Psoas muscle (tissue), 8 donors: ENCODE results near the gene PGM5. TPM values are rescaled to one million over a fixed set of nuclear protein-coding genes. Genes with fewer than 3 reads are reported as not detected.

Experiments
- ATAC-seq, 4 donors: fragments of 200-7000 bp; cut with Tn5 transposase; one replicate each; pipeline ENCODE4 v1.9.1; 2020; ENCODE audit warnings: moderate library complexity in 3 of 4, mild to moderate bottlenecking in 2 of 4
- DNase-seq, 2 donors: peaks; one replicate each; pipeline ENCODE4 v3.0.0-alpha.2; 2020
- H3K27ac ChIP-seq: fragments of 200-600 bp; one replicate; pipeline ENCODE4 v1.8.0; 2022
- H3K27me3 ChIP-seq, 3 donors: fragments of 200-600 bp in 1 of 3; one replicate each; pipeline versions ENCODE4 v1.6.1 to v1.8.0; 2013 to 2022; ENCODE audit warnings: low read length in 2 of 3, mild to moderate bottlenecking in 2 of 3, moderate library complexity in 1 of 3; ENCODE audit not compliant: insufficient read depth in 3 of 3
- H3K36me3 ChIP-seq, 2 donors: fragments of 200-600 bp in 1 of 2; one replicate each; pipeline versions ENCODE4 v1.6.1 to v1.8.0; 2013 to 2022; ENCODE audit warnings: low read depth in 1 of 2, mild to moderate bottlenecking in 1 of 2, moderate library complexity in 1 of 2; ENCODE audit not compliant: insufficient read depth in 1 of 2
- H3K4me1 ChIP-seq: fragments of 200-600 bp; one replicate; pipeline ENCODE4 v1.8.0; 2022
- H3K4me3 ChIP-seq: fragments of 200-600 bp; one replicate; pipeline ENCODE4 v1.8.0; 2022; ENCODE audit warnings: mild to moderate bottlenecking
- H3K9me3 ChIP-seq: fragments of 200-600 bp; one replicate; pipeline ENCODE4 v1.8.0; 2022
- CTCF ChIP-seq: fragments of 200-600 bp; IDR thresholded peaks from one replicate; pipeline ENCODE4 v1.8.0; 2022; ENCODE audit warnings: antibody characterized with exemption
- WGBS, 3 donors: extraction: QIAGEN DNeasy Blood & Tissue Kit; methylation state at CpG; one replicate each; pipeline versions ENCODE4 v1.1.6 to v1.1.7; 2013; 5-methylcytosine and 5-hydroxymethylcytosine counted together
- intact Hi-C, 2 donors: fragments of 100-400 bp; cut with DNase I; formaldehyde crosslinking; loops; one replicate each; pipeline versions ENCODE4 v1.11.0 to v1.14.2; 2022
- polyA plus RNA-seq, 3 donors: library from polyadenylated mRNA; stranded (reverse); fragments of 200-250 nt; gene quantifications; one replicate each; pipeline ENCODE4 v1.2.3, GENCODE V29; 2013
- total RNA-seq, 4 donors: library from RNA; stranded (reverse); fragmentation: NEBNext Ultra II Directional in 2 of 4; extraction: Animal tissue kit (Norgen Biotek cat#: 25700) in 2 of 4; gene quantifications; one replicate each; pipeline versions ENCODE4 v1.2.1 to v1.2.4, GENCODE V29; 2021 to 2023
- donor health status: healthy with polysubstance abuse.
- donor health status: DM: no; HTN: no; CAD: no; lungs with moderate emphysema.
- donor health status: Bipolar disorder and iron deficiency.
- donor health status: healthy.
- donor health status: DM: yes; HTN: yes; CAD: no.
- donor health status: DM: no; HTN: no; CAD: no.
- donor health status: DM: no; HTN: no; CAD: no.
- donor health status: DM: yes; HTN: yes; CAD: no.

PGM5 gene
- total and polyA plus RNA-seq, 7 donors = 3.7 to 54.2 (median 15.0) TPM

- no peak overlapping the region for H3K27ac ChIP-seq
Measured at GRCh38 chr9:68426755-68427154, 70.3 kb downstream of the PGM5 start.

DNA sequence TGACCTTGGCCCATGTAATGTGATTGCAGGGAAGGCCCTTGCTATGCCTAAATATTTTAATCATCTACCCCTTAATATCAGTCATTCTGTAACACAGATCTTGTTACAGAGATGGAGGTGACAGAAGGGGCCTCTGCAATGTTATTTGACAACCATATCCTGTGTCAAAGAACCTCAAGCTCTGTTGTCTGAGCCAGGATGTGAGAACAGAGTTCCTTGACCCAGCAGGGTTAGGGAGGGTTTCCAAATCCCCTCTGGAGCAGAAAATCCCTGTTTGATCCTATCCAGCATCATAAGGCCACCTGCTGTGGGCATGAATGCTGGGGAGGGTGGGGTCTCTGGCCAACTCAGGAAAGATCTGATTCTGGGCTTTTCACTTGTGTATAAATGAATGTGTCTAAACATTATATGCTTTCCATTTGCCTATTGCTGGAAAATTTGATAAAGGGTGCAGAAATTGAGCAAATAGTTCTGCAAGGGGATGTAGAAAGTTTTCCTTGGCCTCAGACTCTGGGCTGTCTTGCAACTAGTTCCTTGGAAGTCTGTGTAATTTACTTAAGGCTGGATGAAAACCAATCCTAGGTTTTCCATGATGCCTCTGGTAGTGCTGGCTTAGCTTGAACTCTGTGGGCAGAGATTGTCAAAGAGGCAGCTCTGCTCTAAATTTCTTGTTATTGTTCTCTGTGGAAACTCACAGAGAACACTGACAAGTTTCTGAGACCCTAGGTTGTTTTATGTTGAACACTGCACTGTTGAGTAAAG lies 71.0 kb downstream of the PGM5 start:
- H3K27ac ChIP-seq = no peak overlapping the region
- no peaks in the 10 kb centered on the region for H3K36me3 ChIP-seq
- TF ChIP-seq CTCF = no peak
- no peaks in the 10 kb centered on the region for H3K27me3 ChIP-seq
- DNase-seq = no peak
- intact Hi-C loops = no loop called here
- H3K4me3 ChIP-seq = no peak overlapping the region
- no peak for ATAC-seq
- no peaks in the 10 kb centered on the region for H3K9me3 ChIP-seq
- peaks cover 18% of the 10 kb centered on the region for H3K4me1 ChIP-seq

More at GRCh38 chr9:68426755-68427154, 70.3 kb downstream of the PGM5 start:
- ATAC-seq (no peak), DNase-seq (no peak)
- TF ChIP-seq CTCF = no peak
- Histone ChIP-seq H3K36me3 (no peaks in the 10 kb centered on the region), H3K4me1 (peaks cover 18% of the 10 kb centered on the region), H3K4me3 (no peak overlapping the region), H3K9me3 (no peaks in the 10 kb centered on the region), H3K27me3 (no peaks in the 10 kb centered on the region)
- intact Hi-C loops = no loop called here
- 45 to 52% (median 45%) methylated on average over 1 of the region's 1 CpG for WGBS, 3 donors

DNA sequence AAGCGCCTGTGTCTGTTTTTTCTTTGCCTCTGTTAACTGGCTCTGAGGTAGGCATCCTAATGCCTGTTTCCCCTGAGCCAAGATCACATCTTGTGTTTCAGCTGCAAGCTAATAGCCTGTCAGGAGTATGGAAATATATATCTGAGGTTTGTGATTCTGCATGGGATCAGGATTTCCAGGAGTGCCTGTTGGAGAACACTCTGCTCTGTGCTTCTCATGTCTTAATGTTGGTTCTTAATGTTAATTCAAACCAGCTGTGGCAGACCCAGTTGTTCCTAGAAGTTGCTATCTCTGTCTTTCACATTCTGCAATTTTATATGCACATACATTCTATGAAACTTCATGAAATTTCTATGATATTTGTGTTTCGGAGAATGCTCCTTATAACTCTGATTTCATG lies 72.1 kb downstream of the PGM5 start:
- TF ChIP-seq CTCF = no peak
- WGBS, 3 donors = 28 to 81% (median 41%) methylated on average over 2 of the region's 2 CpGs
- Histone ChIP-seq H3K4me1 (peaks cover 18% of the 10 kb centered on the region), H3K27ac (no peak overlapping the region), H3K27me3 (no peaks in the 10 kb centered on the region), H3K36me3 (no peaks in the 10 kb centered on the region), H3K9me3 (no peaks in the 10 kb centered on the region), H3K4me3 (no peak overlapping the region)
- intact Hi-C loops = no loop called here
- no peak for DNase-seq
- ATAC-seq = no peak

DNA sequence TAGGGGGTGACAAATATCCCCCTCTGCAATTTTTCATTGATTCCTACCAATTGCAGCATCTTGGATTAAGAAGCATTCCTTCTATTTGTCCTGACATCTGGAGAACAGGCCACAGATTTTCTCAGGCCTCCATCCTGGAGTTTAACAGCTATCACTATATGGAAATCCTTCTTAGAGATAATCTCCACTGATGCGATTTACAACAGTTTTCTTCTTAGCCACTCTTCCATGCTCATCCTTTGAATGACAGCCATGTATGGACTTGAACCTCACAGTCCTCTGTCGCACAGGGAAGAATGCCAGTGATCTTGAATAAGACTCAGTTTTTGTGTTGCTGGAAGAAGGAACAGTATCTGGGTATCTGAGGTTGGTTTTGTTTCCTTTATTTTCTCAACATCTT lies 73.2 kb downstream of the PGM5 start:
- Histone ChIP-seq H3K27ac (no peak overlapping the region), H3K27me3 (no peaks in the 10 kb centered on the region), H3K4me3 (no peak overlapping the region), H3K36me3 (no peaks in the 10 kb centered on the region), H3K9me3 (no peaks in the 10 kb centered on the region), H3K4me1 (peaks cover 18% of the 10 kb centered on the region)
- DNase-seq (no peak), ATAC-seq (no peak)
- intact Hi-C loops = no loop called here
- WGBS, 3 donors = 92 to 96% (median 92%) methylated on average over 2 of the region's 2 CpGs
- TF ChIP-seq CTCF = no peak

GRCh38 chr9:68431307-68431706 lies 74.9 kb downstream of the PGM5 start:
- Histone ChIP-seq H3K4me1 (peaks cover 18% of the 10 kb centered on the region), H3K27ac (no peak overlapping the region), H3K9me3 (no peaks in the 10 kb centered on the region), H3K4me3 (no peak overlapping the region), H3K27me3 (no peaks in the 10 kb centered on the region), H3K36me3 (no peaks in the 10 kb centered on the region)
- TF ChIP-seq CTCF = no peak
- ATAC-seq (no peak), DNase-seq (no peak)
- intact Hi-C loops = no loop called here
- 91 to 100% (median 97%) methylated on average over 1 of the region's 1 CpG for WGBS, 3 donors
